ENCODE measurements around the gene CNTN6.

CNTN6 gene

GRCh38 chr3:1079662-1080061 is 13.2 kb upstream of the CNTN6 start:
- in situ Hi-C loops (cut with HindIII; ENCODE audit: low sequenced_read_pairs), result no loop called here
- H3K4me3 ChIP-seq (ENCODE audit: low read depth, low read length), result no peak overlapping the region
- DNase-seq (ENCODE audit: low read depth, low spot score), result no peak
- TF ChIP-seq CTCF (IDR thresholded peaks at IDR 0.05; ENCODE audit: low read depth, low read length), result no peak

GRCh38 chr3:1082108-1082507 is 10.7 kb upstream of the CNTN6 start:
- in situ Hi-C loops (cut with HindIII; ENCODE audit: low sequenced_read_pairs), result no loop called here
- peak; percentile 64 for DNase-seq (ENCODE audit: low read depth, low spot score)
- peak; percentile 76 for TF ChIP-seq CTCF (IDR thresholded peaks at IDR 0.05; ENCODE audit: low read depth, low read length)
- H3K4me3 ChIP-seq (ENCODE audit: low read depth, low read length), result no peak overlapping the region

GRCh38 chr3:1087066-1087560 is 5.7 kb upstream of the CNTN6 start:
- peak; percentile 29 for TF ChIP-seq CTCF (IDR thresholded peaks at IDR 0.05; ENCODE audit: low read depth, low read length)
- in situ Hi-C loops (cut with HindIII; ENCODE audit: low sequenced_read_pairs), result no loop called here
- H3K4me3 ChIP-seq (ENCODE audit: low read depth, low read length), result no peak overlapping the region
- DNase-seq (ENCODE audit: low read depth, low spot score), result peak; percentile 95

- in situ Hi-C loops (cut with HindIII; ENCODE audit: low sequenced_read_pairs), result no loop called here
- no peak overlapping the region for H3K4me3 ChIP-seq (ENCODE audit: low read depth, low read length)
- no peak for DNase-seq (ENCODE audit: low read depth, low spot score)
- no peak for TF ChIP-seq CTCF (IDR thresholded peaks at IDR 0.05; ENCODE audit: low read depth, low read length)
These were observed 4.3 kb upstream of the CNTN6 start for GRCh38 chr3:1088503-1088902.

- H3K4me3 ChIP-seq (ENCODE audit: low read depth, low read length), result no peak overlapping the region
- TF ChIP-seq CTCF (IDR thresholded peaks at IDR 0.05; ENCODE audit: low read depth, low read length), result no peak
- in situ Hi-C loops (cut with HindIII; ENCODE audit: low sequenced_read_pairs), result no loop called here
- peak; percentile 20 for DNase-seq (ENCODE audit: low read depth, low spot score)
These were observed 1.5 kb upstream of the CNTN6 start for GRCh38 chr3:1091286-1091685.

GRCh38 chr3:1092061-1092460 is 763 bp upstream of the CNTN6 start:
- in situ Hi-C loops (cut with HindIII; ENCODE audit: low sequenced_read_pairs), result no loop called here
- peak; percentile 13 for DNase-seq (ENCODE audit: low read depth, low spot score)
- TF ChIP-seq CTCF (IDR thresholded peaks at IDR 0.05; ENCODE audit: low read depth, low read length), result no peak
- H3K4me3 ChIP-seq (ENCODE audit: low read depth, low read length), result no peak overlapping the region

GRCh38 chr3:1093217-1093616 is 393 bp downstream of the CNTN6 start:
- DNase-seq (ENCODE audit: low read depth, low spot score), result no peak
- in situ Hi-C loops (cut with HindIII; ENCODE audit: low sequenced_read_pairs), result no loop called here
- no peak overlapping the region for H3K4me3 ChIP-seq (ENCODE audit: low read depth, low read length)
- no peak for TF ChIP-seq CTCF (IDR thresholded peaks at IDR 0.05; ENCODE audit: low read depth, low read length)
